ENCODE results near the gene CHRNA7. TPM values are rescaled to one million over a fixed set of nuclear protein-coding genes. Genes with fewer than 3 reads are reported as not detected.

Gene CHRNA7
- total and polyA plus RNA-seq, 2 of the 8 experiments (the other 6 are each of a cell fraction or from before 2014, with no cell fraction given): 7.5 to 11.0 TPM

GRCh38 chr15:32131803-32132202 lies 101.5 kb downstream of the CHRNA7 start:
- Histone ChIP-seq H4K20me1 (replicated peaks in 1 of 2; ENCODE audit: control insufficient read depth in 1 of 2, insufficient read depth in 2 of 2, low read length in 2 of 2) (no peaks in the 10 kb centered on the region), H3K36me3 (ENCODE audit: control insufficient read depth in 2 of 4, insufficient read depth in 4 of 4, low read length in 3 of 4) (no peaks in the 10 kb centered on the region), H3K56ac (replicated peaks; ENCODE audit: insufficient read length, low read depth, low read length) (no peak overlapping the region), H2AK5ac (ENCODE audit: low read depth, low read length) (no peak overlapping the region), H3K4me1 (replicated peaks in 1 of 4; ENCODE audit: control insufficient read depth in 3 of 4, insufficient read depth in 4 of 4, low read length in 3 of 4) (no peaks in the 10 kb centered on the region), H4K91ac (replicated peaks; ENCODE audit: insufficient read length, low read length) (no peak overlapping the region), H2BK5ac (ENCODE audit: low read depth, low read length) (no peak overlapping the region), H3K23me2 (ENCODE audit: low read depth, low read length) (no peaks in the 10 kb centered on the region), H4K5ac (ENCODE audit: insufficient read length, low read depth, low read length) (no peak overlapping the region), H4K8ac (ENCODE audit: extremely low read depth, insufficient read depth, low read length) (no peak overlapping the region), H3K4me2 (ENCODE audit: insufficient read depth in 1 of 2, low read depth in 2 of 2, low read length in 2 of 2) (no peak overlapping the region), H3K23ac (ENCODE audit: insufficient read length) (no peak overlapping the region), H3K9me3 (ENCODE audit: insufficient read depth in 2 of 2, low read depth in 1 of 2, low read length in 1 of 2) (no peaks in the 10 kb centered on the region), H3K4me3 (ENCODE audit: extremely low read depth in 1 of 4, insufficient read depth in 2 of 4, low read depth in 3 of 4, low read length in 4 of 4) (no peak overlapping the region), H3K79me1 (ENCODE audit: low read depth, low read length) (no peaks in the 10 kb centered on the region), H3K79me2 (ENCODE audit: control insufficient read depth in 1 of 2, insufficient read depth in 2 of 2, low read length in 2 of 2) (no peaks in the 10 kb centered on the region), H3K14ac (ENCODE audit: insufficient read length) (no peak overlapping the region), H2BK120ac (replicated peaks; ENCODE audit: low read depth, low read length) (no peak overlapping the region), H2BK20ac (ENCODE audit: low read length) (no peak overlapping the region), H3K27ac (ENCODE audit: low read depth, low read length) (no peak overlapping the region), H3K4ac (replicated peaks; ENCODE audit: insufficient read length, low read depth, low read length) (no peak overlapping the region), H2AFZ (ENCODE audit: low read length) (no peak overlapping the region), H3K27me3 (replicated peaks in 1 of 4; ENCODE audit: control insufficient read depth in 3 of 4, extremely low read depth in 1 of 4, insufficient read depth in 3 of 4, low read length in 3 of 4) (no peaks in the 10 kb centered on the region), H3K18ac (ENCODE audit: extremely low read depth, low read length) (no peak overlapping the region), H2BK15ac (ENCODE audit: low read length) (no peak overlapping the region), H2BK12ac (ENCODE audit: low read depth, low read length) (no peak overlapping the region), H3K9ac (replicated peaks in 1 of 4; ENCODE audit: extremely low read depth in 1 of 4, low read depth in 3 of 4, low read length in 3 of 4) (no peak overlapping the region)
- FAIRE-seq (no peak), DNase-seq (ENCODE audit: low read depth in 1 of 2, low spot score in 2 of 2) (no peak)
- TF ChIP-seq PHF8 (conservative IDR thresholded peaks at IDR 0.05; ENCODE audit: low read depth, low read length) (no peak), ZNF274 (IDR thresholded peaks at IDR 0.05; ENCODE audit: borderline replicate concordance, extremely low read depth, low read length) (no peak), BCL11A (IDR thresholded peaks at IDR 0.05; ENCODE audit: low read depth in 2 of 2, low read length in 2 of 2) (no peak), SP2 (IDR thresholded peaks at IDR 0.05; ENCODE audit: low read length) (no peak), RNF2 (IDR thresholded peaks at IDR 0.05; ENCODE audit: borderline replicate concordance, low read depth, low read length, missing control alignments, poor library complexity, severe bottlenecking) (no peak), CEBPB (IDR thresholded peaks at IDR 0.05; ENCODE audit: low read depth, low read length) (no peak), POU5F1 (IDR thresholded peaks at IDR 0.05; ENCODE audit: low read depth, low read length) (no peak), NANOG (IDR thresholded peaks at IDR 0.05; ENCODE audit: insufficient read depth, low read depth, low read length, poor library complexity, severe bottlenecking) (no peak), HDAC6 (IDR thresholded peaks at IDR 0.05; ENCODE audit: low read depth, low read length) (no peak), GABPA (IDR thresholded peaks at IDR 0.05; ENCODE audit: borderline replicate concordance, insufficient read depth, low read length) (no peak), GTF2F1 (IDR thresholded peaks at IDR 0.05; ENCODE audit: borderline replicate concordance, low read depth, low read length) (no peak), CBX8 (IDR thresholded peaks at IDR 0.05; ENCODE audit: borderline replicate concordance, low read depth, low read length) (no peak)
- CTCF ChIA-PET (ENCODE audit: partially characterized antibody): interaction anchor here (0.6 kb wide), 1 partner anchor 528 kb away, joined by 3 read pairs; no protein-coding TSS in a partner anchor
- POLR2A ChIA-PET (ENCODE audit: partially characterized antibody): no interaction called here
- WGBS, 2 experiments (ENCODE audit: extremely low coverage in 1 of 2, insufficient coverage in 1 of 2, insufficient read length in 1 of 2, insufficient replicate concordance in 2 of 2, low coverage in 1 of 2, low lambda C conversion rate in 2 of 2, missing lambda C conversion rate in 1 of 2): 96% methylated on average over 4 of the region's 4 CpGs; no CpG with 5 or more reads in 1 of the 2 experiments

All from H1 (cell line).